Measurements from ENCODE around the gene KRT20. TPM values are rescaled to one million over a fixed set of nuclear protein-coding genes. Genes with fewer than 3 reads are reported as not detected.

Gene KRT20
- total and polyA plus RNA-seq, 2 of the 13 experiments (the other 11 are each of a cell fraction or from before 2014, with no cell fraction given), result 0.13 to 0.20 TPM

- TF ChIP-seq TFE3 (CRISPR knock-in tag; IDR thresholded peaks at IDR 0.05) (peak; percentile 81), ZNF547 (CRISPR knock-in tag; IDR thresholded peaks at IDR 0.05) (no peak), SKIL (CRISPR knock-in tag; IDR thresholded peaks at IDR 0.05; ENCODE audit: borderline replicate concordance) (peak; percentile 34; the same call in 1 of the 2 replicates), ZBTB34 (CRISPR knock-in tag; IDR thresholded peaks at IDR 0.05) (no peak), ZBTB42 (CRISPR knock-in tag; IDR thresholded peaks at IDR 0.05) (no peak), ELF4 (CRISPR knock-in tag; IDR thresholded peaks at IDR 0.05; ENCODE audit: borderline replicate concordance) (no peak), HHEX (CRISPR knock-in tag; IDR thresholded peaks at IDR 0.05) (peak; percentile 73), TBL1XR1 (IDR thresholded peaks at IDR 0.05; ENCODE audit: borderline replicate concordance, low read length, partially characterized antibody) (peak; percentile 95), HNF1B (CRISPR knock-in tag; IDR thresholded peaks at IDR 0.05) (peak; percentile 89), EP300 (IDR thresholded peaks at IDR 0.05; ENCODE audit: low read depth in 2 of 2, low read length in 2 of 2) (peak; percentile 98), EP300 (CRISPR knock-in tag; IDR thresholded peaks at IDR 0.05; ENCODE audit: borderline replicate concordance) (peak; percentile 90), POGZ (CRISPR knock-in tag; IDR thresholded peaks at IDR 0.05) (0 out of 2 replicates have a peak, but pooled peaks have one; percentile 45), AHDC1 (CRISPR knock-in tag; IDR thresholded peaks at IDR 0.05; ENCODE audit: borderline replicate concordance) (peak; percentile 95), IKZF5 (CRISPR knock-in tag; IDR thresholded peaks at IDR 0.05) (peak; percentile 73), ZNF136 (CRISPR knock-in tag; IDR thresholded peaks at IDR 0.05; ENCODE audit: low read depth) (no peak)
Observed at GRCh38 chr17:40901981-40902474, 17.0 kb upstream of the KRT20 start (continued).

All from HepG2 (cell line).